ENCODE measurements around the gene KLKB1.

DNA sequence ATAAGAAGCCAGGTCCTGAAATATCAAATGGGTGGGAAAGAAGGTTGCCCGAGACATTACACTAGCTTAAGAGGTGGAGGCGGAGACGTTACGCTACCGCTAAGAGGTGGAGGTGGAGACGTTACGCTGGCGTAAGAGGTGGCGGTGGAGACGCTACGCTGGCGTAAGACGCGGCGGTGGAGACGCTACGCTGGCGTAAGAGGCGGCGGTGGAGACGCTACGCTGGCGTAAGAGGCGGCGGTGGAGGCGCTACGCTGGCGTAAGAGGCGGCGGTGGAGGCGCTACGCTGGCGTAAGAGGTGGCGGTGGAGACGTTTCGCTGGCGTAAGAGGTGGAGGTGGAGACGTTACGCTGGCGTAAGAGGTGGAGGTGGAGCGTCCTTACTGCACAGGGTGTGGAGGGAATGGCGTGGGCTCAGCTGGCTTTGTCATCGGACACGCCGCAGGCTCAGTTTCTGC is 23.2 kb upstream of the KLKB1 start:
- TF ChIP-seq, protein P1, sequence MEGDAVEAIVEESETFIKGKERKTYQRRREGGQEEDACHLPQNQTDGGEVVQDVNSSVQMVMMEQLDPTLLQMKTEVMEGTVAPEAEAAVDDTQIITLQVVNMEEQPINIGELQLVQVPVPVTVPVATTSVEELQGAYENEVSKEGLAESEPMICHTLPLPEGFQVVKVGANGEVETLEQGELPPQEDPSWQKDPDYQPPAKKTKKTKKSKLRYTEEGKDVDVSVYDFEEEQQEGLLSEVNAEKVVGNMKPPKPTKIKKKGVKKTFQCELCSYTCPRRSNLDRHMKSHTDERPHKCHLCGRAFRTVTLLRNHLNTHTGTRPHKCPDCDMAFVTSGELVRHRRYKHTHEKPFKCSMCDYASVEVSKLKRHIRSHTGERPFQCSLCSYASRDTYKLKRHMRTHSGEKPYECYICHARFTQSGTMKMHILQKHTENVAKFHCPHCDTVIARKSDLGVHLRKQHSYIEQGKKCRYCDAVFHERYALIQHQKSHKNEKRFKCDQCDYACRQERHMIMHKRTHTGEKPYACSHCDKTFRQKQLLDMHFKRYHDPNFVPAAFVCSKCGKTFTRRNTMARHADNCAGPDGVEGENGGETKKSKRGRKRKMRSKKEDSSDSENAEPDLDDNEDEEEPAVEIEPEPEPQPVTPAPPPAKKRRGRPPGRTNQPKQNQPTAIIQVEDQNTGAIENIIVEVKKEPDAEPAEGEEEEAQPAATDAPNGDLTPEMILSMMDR (IDR thresholded peaks at IDR 0.05), result no peak
- no peak for TF ChIP-seq ZFX (IDR thresholded peaks at IDR 0.05; ENCODE audit: borderline replicate concordance)
